Upper lobe of right lung (tissue), 1 donor: ENCODE data around the gene CCDC178. TPM values are rescaled to one million over a fixed set of nuclear protein-coding genes. Genes with fewer than 3 reads are reported as not detected.

ENCODE experiments used
- ATAC-seq: fragments of 200-7000 bp; cut with Tn5 transposase; one replicate; pipeline ENCODE4 v1.9.1; 2020; ENCODE audit warnings: mild to moderate bottlenecking, moderate library complexity
- DNase-seq: peaks from one replicate; pipeline ENCODE4 v3.0.0-alpha.2; 2020
- H3K27ac ChIP-seq: fragments of 200-600 bp; one replicate; pipeline ENCODE4 v1.8.0; 2022
- H3K27me3 ChIP-seq: fragments of 200-600 bp; one replicate; pipeline ENCODE4 v1.8.0; 2022; ENCODE audit warnings: mild to moderate bottlenecking
- H3K36me3 ChIP-seq: fragments of 200-600 bp; one replicate; pipeline ENCODE4 v1.8.0; 2022
- H3K4me1 ChIP-seq: fragments of 200-600 bp; one replicate; pipeline ENCODE4 v1.8.0; 2022
- H3K4me3 ChIP-seq: fragments of 200-600 bp; one replicate; pipeline ENCODE4 v1.8.0; 2022; ENCODE audit warnings: mild to moderate bottlenecking
- H3K9me3 ChIP-seq: fragments of 200-600 bp; one replicate; pipeline ENCODE4 v1.8.0; 2022
- intact Hi-C: fragments of 100-400 bp; cut with DNase I; formaldehyde crosslinking; loops from one replicate; pipeline ENCODE4 v1.11.0; 2022
- total RNA-seq: library from RNA; stranded (reverse); fragmentation: NEBNext Ultra II Directional; extraction: Animal tissue kit (Norgen Biotek cat#: 25700); gene quantifications from one replicate; pipeline ENCODE4 v1.2.1, GENCODE V29; 2021
- TF ChIP-seq, protein P1 (sequence below): fragments of 200-600 bp; IDR thresholded peaks from one replicate; pipeline ENCODE4 v1.8.0; 2022; ENCODE audit warnings: antibody characterized with exemption
- donor health status: DM: no; HTN: yes; CAD: no; lungs with severe emphysema.

CCDC178 gene
- total RNA-seq, 1 donor from 2014 or later, result 2.5 TPM

DNA sequence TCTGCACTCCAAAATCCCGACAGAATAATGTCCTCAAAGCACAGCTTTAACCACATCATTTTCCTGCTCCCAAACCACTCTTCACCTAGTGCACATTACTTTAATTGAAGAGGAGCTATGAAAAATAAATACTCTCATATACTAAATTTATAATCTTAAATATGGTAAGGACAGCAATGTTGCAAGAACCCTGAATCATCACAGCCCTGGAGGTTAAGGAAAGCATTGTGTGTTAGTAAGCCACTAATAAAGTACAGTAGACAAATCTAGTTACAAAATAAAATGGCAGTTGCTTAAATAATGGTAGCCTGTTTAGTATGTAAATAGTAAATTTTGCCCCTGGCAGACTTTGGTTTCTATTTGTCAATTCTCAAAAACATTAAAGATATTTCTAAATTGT is 27.0 kb upstream of the CCDC178 start:
- TF ChIP-seq, protein P1, sequence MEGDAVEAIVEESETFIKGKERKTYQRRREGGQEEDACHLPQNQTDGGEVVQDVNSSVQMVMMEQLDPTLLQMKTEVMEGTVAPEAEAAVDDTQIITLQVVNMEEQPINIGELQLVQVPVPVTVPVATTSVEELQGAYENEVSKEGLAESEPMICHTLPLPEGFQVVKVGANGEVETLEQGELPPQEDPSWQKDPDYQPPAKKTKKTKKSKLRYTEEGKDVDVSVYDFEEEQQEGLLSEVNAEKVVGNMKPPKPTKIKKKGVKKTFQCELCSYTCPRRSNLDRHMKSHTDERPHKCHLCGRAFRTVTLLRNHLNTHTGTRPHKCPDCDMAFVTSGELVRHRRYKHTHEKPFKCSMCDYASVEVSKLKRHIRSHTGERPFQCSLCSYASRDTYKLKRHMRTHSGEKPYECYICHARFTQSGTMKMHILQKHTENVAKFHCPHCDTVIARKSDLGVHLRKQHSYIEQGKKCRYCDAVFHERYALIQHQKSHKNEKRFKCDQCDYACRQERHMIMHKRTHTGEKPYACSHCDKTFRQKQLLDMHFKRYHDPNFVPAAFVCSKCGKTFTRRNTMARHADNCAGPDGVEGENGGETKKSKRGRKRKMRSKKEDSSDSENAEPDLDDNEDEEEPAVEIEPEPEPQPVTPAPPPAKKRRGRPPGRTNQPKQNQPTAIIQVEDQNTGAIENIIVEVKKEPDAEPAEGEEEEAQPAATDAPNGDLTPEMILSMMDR, result no peak
- no peaks in the 10 kb centered on the region for H3K36me3 ChIP-seq
- H3K4me1 ChIP-seq, result no peaks in the 10 kb centered on the region
- no peak for ATAC-seq
- H3K27ac ChIP-seq, result no peak overlapping the region
- no peak for DNase-seq
- no peak overlapping the region for H3K4me3 ChIP-seq
- H3K9me3 ChIP-seq, result no peaks in the 10 kb centered on the region
- intact Hi-C loops, result no loop called here
- no peaks in the 10 kb centered on the region for H3K27me3 ChIP-seq

DNA sequence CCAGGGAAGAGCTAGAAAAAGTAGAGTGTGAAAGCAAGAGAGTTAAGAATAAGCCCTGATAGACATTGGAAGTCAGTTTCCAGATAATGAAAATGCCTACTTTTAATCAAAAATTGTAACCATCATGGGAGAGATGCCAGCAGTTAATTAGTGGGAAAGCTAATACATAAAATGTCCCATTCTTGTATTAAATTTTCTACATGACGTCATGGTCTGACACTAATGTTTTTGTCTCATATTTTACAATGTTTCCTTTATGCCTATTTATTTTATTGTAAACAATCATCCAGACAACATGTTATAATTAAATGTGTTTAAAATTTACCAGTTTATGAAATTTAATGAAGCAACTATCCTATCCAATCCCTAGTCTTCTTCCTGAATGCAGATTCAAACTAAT is 26.3 kb upstream of the CCDC178 start:
- ATAC-seq, result no peak
- H3K4me3 ChIP-seq, result no peak overlapping the region
- no peaks in the 10 kb centered on the region for H3K36me3 ChIP-seq
- H3K27me3 ChIP-seq, result no peaks in the 10 kb centered on the region
- no peak for DNase-seq
- TF ChIP-seq, protein P1, result no peak
- no peaks in the 10 kb centered on the region for H3K4me1 ChIP-seq
- H3K27ac ChIP-seq, result no peak overlapping the region
- H3K9me3 ChIP-seq, result no peaks in the 10 kb centered on the region
- intact Hi-C loops, result no loop called here

DNA sequence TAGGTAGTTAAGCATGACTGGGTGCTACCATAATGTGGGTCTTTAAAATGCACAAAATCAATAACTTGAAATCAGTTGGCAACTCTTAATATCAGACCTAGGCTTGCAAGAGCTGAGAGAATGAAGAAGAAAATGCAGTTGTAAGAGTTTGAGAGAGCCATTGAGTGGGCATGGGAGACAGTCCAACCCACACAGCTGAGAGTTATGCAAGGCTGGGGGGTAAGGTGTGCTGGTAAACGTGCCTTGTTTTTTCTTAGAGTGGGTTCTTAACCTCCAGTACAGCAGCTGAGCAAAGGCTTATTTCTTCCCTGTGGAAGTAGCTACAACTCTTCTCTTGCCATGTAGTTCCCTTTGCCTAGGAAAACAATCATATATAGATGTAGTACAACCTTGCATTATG is 20.2 kb upstream of the CCDC178 start:
- H3K4me1 ChIP-seq, result no peaks in the 10 kb centered on the region
- no peaks in the 10 kb centered on the region for H3K9me3 ChIP-seq
- H3K27me3 ChIP-seq, result no peaks in the 10 kb centered on the region
- intact Hi-C loops, result no loop called here
- H3K36me3 ChIP-seq, result no peaks in the 10 kb centered on the region
- TF ChIP-seq, protein P1, result no peak
- ATAC-seq (no peak), DNase-seq (no peak)
- H3K4me3 ChIP-seq, result no peak overlapping the region
- no peak overlapping the region for H3K27ac ChIP-seq

DNA sequence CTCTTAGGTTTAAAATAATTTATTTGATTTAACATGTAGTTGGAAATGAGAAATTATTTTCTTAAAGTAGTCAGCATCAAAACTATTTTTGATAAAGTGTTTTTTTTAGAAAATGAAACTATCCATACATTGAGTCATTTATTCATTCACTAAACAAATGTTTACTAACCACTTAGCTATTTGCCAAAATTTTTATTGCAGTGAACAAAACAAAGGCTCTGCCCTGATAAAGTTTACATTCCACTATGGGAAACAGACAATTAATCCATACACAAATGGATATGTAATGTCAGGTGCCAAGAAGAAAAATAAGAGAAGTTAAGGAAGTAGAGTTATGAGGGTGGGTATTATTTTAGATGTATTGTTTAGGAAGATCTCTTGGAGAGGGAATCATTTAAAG is 19.1 kb upstream of the CCDC178 start:
- Histone ChIP-seq H3K36me3 (no peaks in the 10 kb centered on the region), H3K27ac (no peak overlapping the region), H3K9me3 (no peaks in the 10 kb centered on the region), H3K4me3 (no peak overlapping the region), H3K4me1 (no peaks in the 10 kb centered on the region), H3K27me3 (no peaks in the 10 kb centered on the region)
- DNase-seq (no peak), ATAC-seq (no peak)
- intact Hi-C loops, result no loop called here
- TF ChIP-seq, protein P1, result no peak

DNA sequence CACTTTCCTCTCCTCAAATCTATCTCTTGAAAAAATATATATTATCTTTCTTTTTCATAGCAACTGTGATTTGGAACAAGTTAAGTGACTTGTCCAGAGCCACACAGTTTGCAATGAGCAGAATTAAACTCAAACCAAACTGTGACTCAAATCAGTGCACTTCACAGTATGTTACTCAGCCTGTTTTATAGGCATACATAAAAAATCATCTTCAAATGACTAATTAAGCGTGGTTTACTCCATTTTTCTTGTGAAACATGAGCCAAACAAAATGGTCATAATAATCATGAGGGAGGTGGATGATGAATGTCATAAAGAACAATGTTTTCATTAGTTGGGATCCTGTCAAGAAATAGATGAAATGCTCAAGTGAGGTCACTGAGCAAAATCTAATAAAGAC is 6.1 kb upstream of the CCDC178 start:
- Histone ChIP-seq H3K36me3 (no peaks in the 10 kb centered on the region), H3K27ac (no peak overlapping the region), H3K4me3 (no peak overlapping the region), H3K4me1 (no peaks in the 10 kb centered on the region), H3K9me3 (no peaks in the 10 kb centered on the region), H3K27me3 (no peaks in the 10 kb centered on the region)
- no peak for DNase-seq
- ATAC-seq, result no peak
- intact Hi-C loops, result no loop called here
- TF ChIP-seq, protein P1, result no peak

DNA sequence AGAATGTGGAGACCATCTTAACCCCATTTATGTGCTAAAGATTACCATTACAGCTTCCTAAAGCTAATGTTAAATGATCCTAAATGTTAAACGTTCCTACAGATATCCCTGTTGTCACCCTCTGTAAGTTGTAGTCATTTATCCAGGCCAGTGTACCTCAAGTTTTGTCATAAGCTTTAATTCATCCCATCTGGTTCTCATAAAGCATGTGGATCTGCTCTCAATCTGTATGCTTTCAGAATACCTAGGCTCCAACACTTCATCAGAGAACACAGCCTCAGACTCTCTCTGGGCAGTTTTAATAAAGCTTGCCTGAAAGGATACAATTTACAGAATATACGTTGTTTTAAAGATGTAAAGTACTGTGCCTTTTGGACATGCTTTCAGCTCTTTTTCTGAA is 4.2 kb upstream of the CCDC178 start:
- H3K4me3 ChIP-seq, result no peak overlapping the region
- no peaks in the 10 kb centered on the region for H3K9me3 ChIP-seq
- ATAC-seq, result no peak
- peaks cover 2% of the 10 kb centered on the region for H3K4me1 ChIP-seq
- no peak overlapping the region for H3K27ac ChIP-seq
- H3K36me3 ChIP-seq, result no peaks in the 10 kb centered on the region
- no peaks in the 10 kb centered on the region for H3K27me3 ChIP-seq
- TF ChIP-seq, protein P1, result no peak
- intact Hi-C loops, result no loop called here
- DNase-seq, result no peak
